ENCODE measurements around the gene UTS2B. TPM values are rescaled to one million over a fixed set of nuclear protein-coding genes. Genes with fewer than 3 reads are reported as not detected.

UTS2B gene
- total and polyA plus RNA-seq, 2 of the 4 experiments (the other 2 are of a cell fraction): 0.72 to 0.79 TPM

- H2AK9ac ChIP-seq (replicated peaks; ENCODE audit: low read depth, low read length, poor library complexity): no peak overlapping the region
- H4K20me1 ChIP-seq (ENCODE audit: insufficient read depth, low read length): no peaks in the 10 kb centered on the region
- no peak overlapping the region for H3K18ac ChIP-seq (ENCODE audit: low read depth, low read length)
- no peak overlapping the region for H2AFZ ChIP-seq (replicated peaks; ENCODE audit: low read length, poor library complexity)
- H3K9me3 ChIP-seq (ENCODE audit: control insufficient read depth, insufficient read depth, low read length): 0 out of 2 replicates have a peak, but pooled peaks cover 2% of the 10 kb centered on the region
- H3K79me1 ChIP-seq (ENCODE audit: low read depth in 1 of 2, low read length in 2 of 2): no peaks in the 10 kb centered on the region
- H3K14ac ChIP-seq (replicated peaks; ENCODE audit: low read depth, low read length): no peak overlapping the region
- H3K36me3 ChIP-seq (ENCODE audit: control insufficient read depth, insufficient read depth, low read length): no peaks in the 10 kb centered on the region
- ATAC-seq (ENCODE audit: low read depth): no peak
- H2BK120ac ChIP-seq (ENCODE audit: low read depth, low read length): no peak overlapping the region
- no peak overlapping the region for H4K5ac ChIP-seq (ENCODE audit: low read depth, low read length)
- no peak overlapping the region for H2BK5ac ChIP-seq (ENCODE audit: low read depth, low read length, poor library complexity, severe bottlenecking)
- TF ChIP-seq MAFK (IDR thresholded peaks at IDR 0.05; ENCODE audit: low read depth, low read length): no peak
- TF ChIP-seq SMC3 (IDR thresholded peaks at IDR 0.05; ENCODE audit: low read depth, low read length): no peak
- no peak for TF ChIP-seq MXI1 (IDR thresholded peaks at IDR 0.05; ENCODE audit: borderline replicate concordance, low read depth, low read length)
- no peak for TF ChIP-seq RAD21 (IDR thresholded peaks at IDR 0.05; ENCODE audit: low read length)
- TF ChIP-seq USF2 (IDR thresholded peaks at IDR 0.05; ENCODE audit: low read depth, low read length): no peak
- TF ChIP-seq CEBPB (IDR thresholded peaks at IDR 0.05; ENCODE audit: low read depth, low read length): no peak
- no peak for TF ChIP-seq RFX5 (IDR thresholded peaks at IDR 0.05; ENCODE audit: low read depth, low read length)
- no peak for TF ChIP-seq NFE2L2 (IDR thresholded peaks at IDR 0.05; ENCODE audit: low read depth, low read length)
- TF ChIP-seq CHD1 (IDR thresholded peaks at IDR 0.05; ENCODE audit: low read depth, low read length): no peak
- TF ChIP-seq POLR2A (IDR thresholded peaks at IDR 0.05; ENCODE audit: low read depth, low read length): no peak
- TF ChIP-seq BHLHE40 (IDR thresholded peaks at IDR 0.05; ENCODE audit: low read depth, low read length): no peak
- TF ChIP-seq ELK1 (IDR thresholded peaks at IDR 0.05; ENCODE audit: borderline replicate concordance, low read depth, low read length): no peak
- no peak for TF ChIP-seq CTCF (conservative IDR thresholded peaks at IDR 0.05; ENCODE audit: low read depth, low read length)
- TF ChIP-seq MAZ (IDR thresholded peaks at IDR 0.05; ENCODE audit: borderline replicate concordance, low read depth, low read length): no peak
- no peak for TF ChIP-seq FOS (IDR thresholded peaks at IDR 0.05; ENCODE audit: low read depth, low read length)
- no peak for TF ChIP-seq RCOR1 (IDR thresholded peaks at IDR 0.05; ENCODE audit: insufficient replicate concordance, low read length)
- ChIA-PET POLR2A (ENCODE audit: unreplicated experiment) (no interaction called here), CTCF (no interaction called here)
- intact Hi-C loops (cut with micrococcal nuclease): no loop called here
- no peak overlapping the region for H2AK5ac ChIP-seq (ENCODE audit: low read depth, low read length)
- H2BK20ac ChIP-seq (ENCODE audit: low read depth, low read length): no peak overlapping the region
- no peaks in the 10 kb centered on the region for H3K9me1 ChIP-seq (ENCODE audit: insufficient read depth, low read length)
- H3K4ac ChIP-seq (ENCODE audit: low read depth, low read length): no peak overlapping the region
- no peak for DNase-seq
- no TSS peak for BruUV-seq (replicated peaks)
- H3K4me2 ChIP-seq (ENCODE audit: low read depth, low read length): no peak overlapping the region
- H2BK15ac ChIP-seq (ENCODE audit: low read depth, low read length): no peak overlapping the region
- no peak overlapping the region for H3K4me3 ChIP-seq (ENCODE audit: insufficient read depth, low read depth, low read length)
- in situ Hi-C loops (cut with MboI; ENCODE audit: low sequenced_read_pairs): no loop called here
- dilution Hi-C loops (cut with HindIII; ENCODE audit: low sequenced_read_pairs, unreplicated experiment): no loop called here
- H3K4me1 ChIP-seq (ENCODE audit: control insufficient read depth, insufficient read depth, low read length): no peaks in the 10 kb centered on the region
- H3K56ac ChIP-seq (ENCODE audit: extremely low read depth, insufficient read depth, low read length): no peak overlapping the region
- no peak overlapping the region for H4K91ac ChIP-seq (ENCODE audit: insufficient read depth, low read depth, low read length)
- no peak overlapping the region for H3K23ac ChIP-seq (ENCODE audit: low read depth, low read length)
- H4K8ac ChIP-seq (ENCODE audit: low read depth in 2 of 2, low read length in 2 of 2): no peak overlapping the region
- peaks cover 1% of the 10 kb centered on the region for H3K27me3 ChIP-seq (ENCODE audit: control insufficient read depth, insufficient read depth, low read length)
- no peak overlapping the region for H3K27ac ChIP-seq (ENCODE audit: insufficient read depth, low read length)
- no peak overlapping the region for H3K9ac ChIP-seq (ENCODE audit: low read depth, low read length)
Measured at GRCh38 chr3:191268737-191269136, 61.6 kb downstream of the UTS2B start.

All from IMR-90 (cell line).